Inflammatory macrophage treated with lipopolysaccharide for 1 hour (primary cell): ENCODE results near the gene CNPPD1.

Experiments used
- DNase-seq, 2 donors: peaks; one replicate each; pipeline ENCODE4 v3.0.0-alpha.2; 2020 to 2022

Gene CNPPD1

GRCh38 chr2:219178377-219179175, 1.9 kb upstream of the CNPPD1 start:
- DNase-seq = peak in 1 of 2 donors; percentile 24

- peak; percentile 83 to 86 for DNase-seq
Observed at GRCh38 chr2:219177552-219178376, 1.0 kb upstream of the CNPPD1 start, which contains the start of gene RETREG2. RETREG2 (plus strand) TSS chr2:219178275; CDS start chr2:219178353, 78 bp downstream.

DNA sequence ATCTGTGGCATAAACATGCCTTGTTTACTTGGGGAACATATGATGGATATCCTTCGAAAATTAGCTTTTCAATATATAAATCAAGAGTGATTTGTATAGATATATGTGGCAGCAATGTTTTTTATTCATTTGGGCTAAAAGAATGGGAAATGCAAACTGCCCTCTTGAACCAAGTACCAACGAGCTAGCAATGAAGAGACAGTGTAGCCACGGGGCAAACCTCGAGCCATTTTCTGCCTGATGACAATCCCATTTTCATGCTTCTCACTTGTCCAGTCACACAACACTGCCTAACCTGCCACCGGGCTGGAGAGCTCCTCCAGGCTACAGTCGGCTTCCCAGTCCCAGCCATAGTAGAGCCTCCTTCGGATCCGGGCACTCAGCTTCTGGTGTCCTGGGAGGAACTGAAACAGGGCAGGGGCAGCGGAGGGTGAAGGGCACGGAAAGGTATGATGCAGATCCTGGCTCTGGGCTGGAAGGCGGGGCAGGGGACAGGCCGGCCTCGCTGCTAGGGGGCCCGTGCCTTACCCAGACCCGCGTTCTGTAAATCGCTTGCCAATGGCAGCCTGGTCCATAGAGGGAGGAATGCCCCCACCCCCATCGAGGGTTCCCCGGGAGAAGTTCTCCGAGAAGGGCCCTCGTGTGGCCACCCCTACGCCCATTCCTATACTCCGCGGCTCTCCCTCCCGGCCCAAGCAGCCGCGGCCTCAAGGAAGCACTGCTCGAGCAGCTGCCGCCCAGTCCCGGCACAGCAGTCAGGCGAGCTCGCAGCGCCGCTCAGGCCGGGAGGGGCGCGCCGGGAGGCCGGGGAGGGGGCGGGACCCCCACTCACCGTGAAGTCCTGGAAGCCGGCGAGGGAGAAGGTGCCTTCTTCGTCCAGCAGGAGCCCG, 552 bp downstream of the CNPPD1 start:
- DNase-seq = peak; percentile 40 to 66

DNA sequence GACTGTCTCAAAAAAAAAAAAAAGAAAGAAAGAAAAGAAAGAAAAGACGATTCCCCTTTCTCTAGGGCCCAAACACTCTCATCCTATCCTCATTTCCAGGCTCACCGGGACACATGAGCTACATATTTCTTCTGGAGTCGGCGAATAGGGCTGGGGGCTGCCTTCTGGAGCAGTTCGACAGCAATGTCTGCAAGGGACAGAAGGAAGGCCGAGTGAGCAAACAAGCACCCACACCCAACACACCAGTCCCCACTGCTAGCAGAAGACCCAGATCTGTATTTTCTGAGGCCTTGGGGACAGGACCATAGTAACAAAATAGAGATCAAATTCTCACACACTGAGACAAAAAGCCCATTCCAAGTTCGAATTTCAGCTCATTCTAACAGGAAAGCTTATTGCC, 1.2 kb downstream of the CNPPD1 start:
- no peak for DNase-seq

- DNase-seq = no peak
Observed at GRCh38 chr2:219174801-219175200, 1.9 kb downstream of the CNPPD1 start.

DNA sequence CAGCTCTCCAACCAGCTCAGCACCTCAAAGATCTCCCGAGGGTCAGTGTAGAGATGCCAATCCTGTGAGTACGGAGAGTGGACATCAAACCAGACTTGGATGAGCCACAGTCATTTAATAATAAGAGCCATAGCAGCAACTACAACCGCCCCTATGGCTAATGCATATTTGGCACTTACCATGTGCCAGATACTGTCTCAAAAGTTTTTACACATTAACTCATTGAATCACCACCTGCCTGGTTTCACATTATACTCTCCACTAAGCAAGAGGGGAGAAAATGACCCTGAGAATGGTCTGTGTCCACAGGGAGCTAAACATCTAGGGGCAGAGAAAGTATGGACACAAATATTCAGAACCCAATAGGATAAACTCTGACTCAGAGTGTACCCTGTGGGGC, 2.6 kb downstream of the CNPPD1 start:
- no peak for DNase-seq

DNA sequence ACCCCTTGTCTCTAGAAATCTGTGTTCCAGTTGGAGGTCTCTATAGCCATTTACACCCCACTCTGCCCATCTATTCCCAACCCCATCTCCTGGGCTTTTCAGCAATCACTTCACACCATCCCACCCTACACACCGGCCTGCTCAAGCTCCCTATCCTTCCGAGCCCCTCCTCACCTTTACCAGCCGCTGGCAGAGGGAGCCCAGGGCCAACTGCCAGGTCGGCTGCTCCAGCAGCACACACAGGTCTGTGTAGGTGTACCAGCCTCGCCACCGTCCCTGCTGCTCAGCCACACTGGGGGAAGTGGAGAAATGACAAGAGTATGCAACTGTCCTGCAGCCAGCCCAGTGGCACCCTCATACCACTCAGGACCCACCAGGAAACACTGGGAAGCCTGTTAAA, 3.5 kb downstream of the CNPPD1 start:
- no peak for DNase-seq

GRCh38 chr2:219172231-219173154, 4.2 kb downstream of the CNPPD1 start:
- DNase-seq = no peak

GRCh38 chr2:219171231-219171651, 5.5 kb downstream of the CNPPD1 start:
- DNase-seq = peak; percentile 36 to 78

- no peak for DNase-seq
Observed at GRCh38 chr2:219169930-219170654, 6.6 kb downstream of the CNPPD1 start, which contains the start of gene SLC23A3. SLC23A3 (minus strand) TSS chr2:219170029; CDS start chr2:219169984, 45 bp downstream.

DNA sequence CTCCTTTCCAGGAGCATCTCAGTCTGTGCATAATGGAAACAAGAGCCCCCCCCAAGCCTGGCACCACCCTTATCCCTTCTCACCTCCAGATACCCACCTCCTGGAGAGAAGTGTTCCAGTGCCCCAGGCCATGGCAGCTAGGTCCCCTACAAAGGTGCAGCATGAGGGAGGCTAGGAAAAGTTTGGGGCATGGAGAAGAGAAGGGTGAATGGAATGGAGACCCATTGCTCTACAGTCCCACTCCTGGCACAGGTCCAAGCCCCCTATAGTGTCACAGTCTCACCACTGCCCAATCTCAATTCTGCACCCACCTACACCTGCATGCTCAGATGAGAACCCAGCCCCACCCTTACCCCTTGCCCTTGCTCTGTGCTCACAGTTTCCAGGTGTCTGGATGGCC, 7.8 kb downstream of the CNPPD1 start:
- DNase-seq = no peak

GRCh38 chr2:219168526-219168925, 8.2 kb downstream of the CNPPD1 start:
- DNase-seq = peak in 1 of 2 donors; percentile 9

- no peak for DNase-seq
Observed at GRCh38 chr2:219167997-219168396, 8.7 kb downstream of the CNPPD1 start.

- DNase-seq = no peak
Observed at GRCh38 chr2:219165058-219165911, 11.4 kb downstream of the CNPPD1 start.

DNA sequence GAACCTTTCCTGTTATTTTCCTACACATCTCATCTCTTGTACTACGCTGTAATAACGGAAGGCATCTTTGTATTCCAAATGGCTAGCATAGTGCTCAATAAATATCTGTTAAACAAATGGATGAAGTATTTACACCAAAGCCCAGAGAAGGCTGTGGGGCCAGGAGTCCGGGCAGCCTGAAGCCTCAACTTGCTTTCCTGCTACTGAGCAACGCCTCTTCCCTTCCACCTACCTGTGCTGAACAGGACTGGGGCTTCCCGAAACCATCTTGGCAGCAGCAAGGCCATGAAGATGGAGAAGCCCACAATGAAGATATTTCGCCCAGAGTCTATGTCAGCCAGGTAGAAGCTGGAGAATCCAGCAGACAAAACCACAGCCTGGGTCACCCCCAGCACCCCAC, 13.6 kb downstream of the CNPPD1 start:
- no peak for DNase-seq

- no peak for DNase-seq
Observed at GRCh38 chr2:219161097-219161496, 15.6 kb downstream of the CNPPD1 start.

DNA sequence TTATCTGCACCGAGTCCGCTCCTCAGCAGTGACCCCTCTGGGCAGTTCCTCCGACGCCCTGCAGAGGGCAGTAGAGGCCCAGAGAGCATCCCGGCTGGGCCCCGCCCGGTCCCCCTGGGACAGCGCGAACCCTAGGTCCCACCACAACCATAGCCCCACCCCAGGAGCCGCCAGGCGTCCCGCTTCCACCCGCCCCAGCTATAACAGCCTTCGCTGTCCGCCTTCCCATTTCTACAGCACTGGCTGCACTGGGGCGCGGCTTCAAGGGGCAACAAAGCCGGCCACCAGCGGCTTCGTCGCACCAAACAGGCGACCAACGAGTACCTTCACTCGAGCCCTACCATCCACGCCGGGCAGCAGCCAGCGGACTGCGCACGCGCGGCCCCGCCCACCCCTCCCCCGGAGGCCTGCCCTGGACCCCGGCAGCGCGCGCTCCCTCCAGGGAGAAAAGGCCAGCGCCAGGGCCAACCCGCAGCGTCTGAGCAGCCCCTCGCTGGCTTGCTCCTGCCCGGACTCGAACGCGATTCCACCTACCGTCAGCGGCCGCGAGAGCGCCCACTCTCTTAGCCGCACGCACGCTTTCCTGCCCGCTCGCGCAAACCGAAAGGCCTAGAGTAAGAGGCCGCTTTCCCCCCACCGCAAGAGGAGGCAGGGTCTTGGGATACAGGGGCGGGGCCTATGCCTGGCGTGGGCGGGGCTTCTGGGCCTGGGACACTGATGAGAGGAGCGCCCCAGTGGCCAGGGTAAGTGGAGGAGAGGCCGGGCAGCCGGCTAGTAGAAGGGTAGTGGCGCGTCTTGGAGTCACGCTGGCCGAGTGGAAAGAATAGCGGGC, 16.3 kb downstream of the CNPPD1 start, which contains the start of gene NHEJ1:
TSS of gene NHEJ1 (minus strand) at position 630 of the 832 bp plus-strand sequence. CDS start 2,453 bp downstream, outside the sequence.
- DNase-seq = peak; percentile 91 to 95

DNA sequence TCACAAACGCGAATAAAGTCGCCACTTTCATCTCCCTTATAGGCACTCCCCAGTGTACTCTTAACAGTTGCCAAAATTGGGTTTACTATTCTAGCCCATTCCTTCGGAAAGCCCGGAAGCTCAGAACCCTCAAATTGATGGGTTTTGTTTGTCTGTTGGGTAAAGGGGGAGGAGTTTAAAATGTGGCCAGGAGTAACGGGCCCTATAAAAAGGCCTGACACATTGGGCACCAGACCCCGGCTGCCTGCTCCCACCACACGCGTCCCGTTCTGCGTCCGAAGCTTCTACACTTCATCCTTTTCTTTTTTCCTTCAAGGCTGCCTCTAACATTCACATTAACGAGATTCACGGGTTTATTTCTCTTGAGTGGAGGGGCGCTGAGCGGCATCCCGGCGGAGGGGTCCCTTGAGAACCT, 16.9 kb downstream of the CNPPD1 start:
- peak in 1 of 2 donors; percentile 9 for DNase-seq

DNA sequence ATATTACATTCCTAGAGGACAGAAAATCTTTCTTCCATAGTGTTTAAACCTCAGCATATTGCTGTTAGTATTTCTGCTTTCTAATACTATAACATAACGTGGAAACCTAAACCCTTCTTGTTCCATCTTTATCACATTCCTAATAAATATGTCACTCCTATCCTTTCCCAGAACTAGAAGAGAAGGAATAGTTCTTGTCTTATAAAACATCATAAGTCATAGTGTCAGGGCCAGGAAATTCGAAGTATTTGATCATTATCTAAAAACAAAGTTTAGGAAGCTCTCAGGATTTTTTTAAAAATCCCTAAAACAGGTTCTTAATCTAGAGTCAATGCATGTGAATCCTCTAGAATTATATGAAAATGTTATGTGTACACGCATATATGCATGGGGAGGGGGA, 18.1 kb downstream of the CNPPD1 start:
- DNase-seq = no peak
